ENCODE data around the gene CACNA2D4. TPM values are rescaled to one million over a fixed set of nuclear protein-coding genes. Genes with fewer than 3 reads are reported as not detected.

The CACNA2D4 gene
- total and polyA plus RNA-seq, 4 donors, result 0.82 to 2.8 (median 1.3) TPM

GRCh38 chr12:1797991-1798640 lies 120.3 kb downstream of the CACNA2D4 start:
- H3K9me3 ChIP-seq (ENCODE audit: control insufficient read depth in 4 of 4, low read length in 3 of 4), result no peaks in the 10 kb centered on the region

DNA sequence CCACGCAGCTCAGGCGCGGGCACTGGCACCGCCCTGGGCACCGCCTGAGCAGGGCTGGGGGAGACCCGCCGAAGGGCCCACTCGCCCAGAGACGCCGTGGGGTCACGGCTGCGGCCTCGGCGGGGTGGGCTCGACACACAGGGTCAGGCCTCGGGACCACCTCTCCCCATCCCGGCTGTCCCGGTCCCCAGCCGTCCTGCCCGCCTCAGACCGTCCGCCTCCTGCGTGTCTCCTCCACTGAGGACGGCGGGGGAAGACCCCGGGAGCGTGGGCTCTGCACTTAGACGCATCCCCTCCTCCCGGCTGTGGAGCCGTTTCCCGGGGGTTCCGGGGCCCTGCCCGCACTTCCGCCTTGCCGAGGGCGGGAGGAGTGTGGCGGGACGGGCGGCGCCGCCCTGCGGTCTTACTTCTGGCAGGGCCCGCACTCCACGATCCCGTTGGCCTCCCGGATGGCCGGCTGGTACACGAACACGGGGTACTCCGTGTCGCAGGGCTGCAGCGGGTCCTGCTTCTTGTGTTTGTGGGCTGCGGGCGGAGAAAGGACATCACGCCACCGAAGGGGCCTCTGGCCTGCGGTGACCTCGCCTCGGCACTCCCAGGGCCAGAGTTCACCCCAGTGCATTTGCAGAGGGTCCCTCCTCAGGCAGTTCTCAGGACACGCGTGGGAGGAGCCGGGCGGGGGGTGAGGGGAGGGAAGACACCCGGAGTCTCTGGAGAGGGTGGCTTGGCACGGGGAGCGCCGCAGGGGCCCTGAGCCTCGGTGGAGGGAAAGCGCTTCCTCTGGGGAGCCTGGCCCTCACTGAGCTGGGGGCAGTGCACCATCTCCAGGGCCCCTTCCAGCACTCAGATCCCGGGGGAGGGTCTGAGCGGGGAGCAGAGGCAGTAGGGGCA lies 121.2 kb downstream of the CACNA2D4 start:
- Histone ChIP-seq H3K36me3 (ENCODE audit: control insufficient read depth in 4 of 4, insufficient read depth in 3 of 4, low read depth in 1 of 4, low read length in 3 of 4) (no peaks in the 10 kb centered on the region), H3K4me1 (ENCODE audit: control insufficient read depth in 4 of 4, insufficient read depth in 4 of 4, low read length in 3 of 4) (peaks cover 3 to 16% (median 11%) of the 10 kb centered on the region in 4 donors), H3K27ac (ENCODE audit: low read depth in 1 of 2, low read length in 2 of 2) (peak overlapping the region; percentile 79 to 86), H3K9me3 (ENCODE audit: control insufficient read depth in 4 of 4, low read length in 3 of 4) (no peaks in the 10 kb centered on the region), H3K27me3 (ENCODE audit: control insufficient read depth in 4 of 4, insufficient read depth in 4 of 4, low read length in 3 of 4) (no peaks in the 10 kb centered on the region), H3K9ac (ENCODE audit: low read depth in 1 of 2, low read length in 2 of 2) (peak overlapping the region; percentile 53 to 83), H3K4me3 (ENCODE audit: low read depth in 1 of 3, low read length in 3 of 3) (peak overlapping the region; percentile 60 to 85 (median 85))
- peak; percentile 73 for DNase-seq (ENCODE audit: low spot score)
- TF ChIP-seq EGR1 (IDR thresholded peaks at IDR 0.05; ENCODE audit: low read depth in 2 of 2) (no peak), GABPA (IDR thresholded peaks at IDR 0.05 in 1 of 2, conservative IDR thresholded peaks at IDR 0.05 in 1 of 2) (peak in 1 of 2 donors; percentile 30), RAD21 (IDR thresholded peaks at IDR 0.05) (peak in 1 of 2 donors; percentile 15)
- WGBS, result 29% methylated on average over 71 of the region's 71 CpGs

More at GRCh38 chr12:1797991-1798640, 120.3 kb downstream of the CACNA2D4 start:
- Histone ChIP-seq H3K4me3 (ENCODE audit: low read depth in 1 of 3, low read length in 3 of 3) (no peak overlapping the region), H3K36me3 (ENCODE audit: control insufficient read depth in 4 of 4, insufficient read depth in 3 of 4, low read depth in 1 of 4, low read length in 3 of 4) (no peaks in the 10 kb centered on the region), H3K9ac (ENCODE audit: low read depth in 1 of 2, low read length in 2 of 2) (no peak overlapping the region), H3K27me3 (ENCODE audit: control insufficient read depth in 4 of 4, insufficient read depth in 4 of 4, low read length in 3 of 4) (no peaks in the 10 kb centered on the region), H3K4me1 (ENCODE audit: control insufficient read depth in 4 of 4, insufficient read depth in 4 of 4, low read length in 3 of 4) (peaks cover 3 to 16% (median 11%) of the 10 kb centered on the region in 4 donors), H3K27ac (ENCODE audit: low read depth in 1 of 2, low read length in 2 of 2) (no peak overlapping the region)
- TF ChIP-seq EGR1 (IDR thresholded peaks at IDR 0.05; ENCODE audit: low read depth in 2 of 2) (no peak), FOXA1 (IDR thresholded peaks at IDR 0.05) (no peak), RXRA (IDR thresholded peaks at IDR 0.05) (no peak), HNF4A (conservative IDR thresholded peaks at IDR 0.05) (no peak), SP1 (IDR thresholded peaks at IDR 0.05) (no peak), JUND (IDR thresholded peaks at IDR 0.05) (no peak), GABPA (IDR thresholded peaks at IDR 0.05 in 1 of 2, conservative IDR thresholded peaks at IDR 0.05 in 1 of 2) (no peak), HNF4G (IDR thresholded peaks at IDR 0.05) (no peak), ZBTB33 (IDR thresholded peaks at IDR 0.05) (no peak), FOXA2 (IDR thresholded peaks at IDR 0.05) (no peak), NR2F2 (IDR thresholded peaks at IDR 0.05) (no peak), ATF3 (IDR thresholded peaks at IDR 0.05) (no peak), RAD21 (IDR thresholded peaks at IDR 0.05) (no peak), TAF1 (conservative IDR thresholded peaks at IDR 0.05) (no peak)
- TF ChIP-seq, protein P1, sequence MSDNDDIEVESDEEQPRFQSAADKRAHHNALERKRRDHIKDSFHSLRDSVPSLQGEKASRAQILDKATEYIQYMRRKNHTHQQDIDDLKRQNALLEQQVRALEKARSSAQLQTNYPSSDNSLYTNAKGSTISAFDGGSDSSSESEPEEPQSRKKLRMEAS (IDR thresholded peaks at IDR 0.05), result no peak
- TF ChIP-seq, protein P2, sequence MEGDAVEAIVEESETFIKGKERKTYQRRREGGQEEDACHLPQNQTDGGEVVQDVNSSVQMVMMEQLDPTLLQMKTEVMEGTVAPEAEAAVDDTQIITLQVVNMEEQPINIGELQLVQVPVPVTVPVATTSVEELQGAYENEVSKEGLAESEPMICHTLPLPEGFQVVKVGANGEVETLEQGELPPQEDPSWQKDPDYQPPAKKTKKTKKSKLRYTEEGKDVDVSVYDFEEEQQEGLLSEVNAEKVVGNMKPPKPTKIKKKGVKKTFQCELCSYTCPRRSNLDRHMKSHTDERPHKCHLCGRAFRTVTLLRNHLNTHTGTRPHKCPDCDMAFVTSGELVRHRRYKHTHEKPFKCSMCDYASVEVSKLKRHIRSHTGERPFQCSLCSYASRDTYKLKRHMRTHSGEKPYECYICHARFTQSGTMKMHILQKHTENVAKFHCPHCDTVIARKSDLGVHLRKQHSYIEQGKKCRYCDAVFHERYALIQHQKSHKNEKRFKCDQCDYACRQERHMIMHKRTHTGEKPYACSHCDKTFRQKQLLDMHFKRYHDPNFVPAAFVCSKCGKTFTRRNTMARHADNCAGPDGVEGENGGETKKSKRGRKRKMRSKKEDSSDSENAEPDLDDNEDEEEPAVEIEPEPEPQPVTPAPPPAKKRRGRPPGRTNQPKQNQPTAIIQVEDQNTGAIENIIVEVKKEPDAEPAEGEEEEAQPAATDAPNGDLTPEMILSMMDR (IDR thresholded peaks at IDR 0.05; ENCODE audit: low read depth, low read length, missing input control), result no peak
- no peak for DNase-seq (ENCODE audit: low spot score)
- 91% methylated on average over 22 of the region's 22 CpGs for WGBS
